Hepatocyte (in vitro differentiated cells): ENCODE measurements around the gene GNG12. TPM values are rescaled to one million over a fixed set of nuclear protein-coding genes. Genes with fewer than 3 reads are reported as not detected.

ENCODE experiments used
- DNase-seq: peaks from one replicate; pipeline ENCODE4 v3.0.0-alpha.2; 2016; ENCODE audit warnings: low spot score
- H2AFZ ChIP-seq: fragments of 200-600 bp; sonication (generic); 2 replicates; pipeline ENCODE4 v1.6.0; 2016; ENCODE audit warnings: antibody characterized with exemption, mild to moderate bottlenecking
- H3K27ac ChIP-seq: fragments of 200-600 bp; sonication (generic); 2 replicates; pipeline ENCODE4 v1.5.1; 2016; ENCODE audit warnings: mild to moderate bottlenecking
- H3K27me3 ChIP-seq: fragments of 200-600 bp; sonication (generic); 2 replicates; pipeline ENCODE4 v1.6.1; 2016
- H3K36me3 ChIP-seq: fragments of 200-600 bp; sonication (generic); replicated peaks from 2 replicates; pipeline ENCODE4 v1.5.1; 2016; ENCODE audit warnings: low read depth; ENCODE audit not compliant: insufficient read depth
- H3K4me1 ChIP-seq: fragments of 200-600 bp; sonication (generic); 2 replicates; pipeline ENCODE4 v1.5.1; 2016; ENCODE audit warnings: mild to moderate bottlenecking, moderate library complexity; ENCODE audit not compliant: insufficient read depth
- H3K4me2 ChIP-seq: fragments of 200-600 bp; sonication (generic); 2 replicates; pipeline ENCODE4 v1.6.0; 2016
- H3K4me3 ChIP-seq: fragments of 200-600 bp; sonication (generic); 2 replicates; pipeline ENCODE4 v1.5.1; 2016; ENCODE audit warnings: mild to moderate bottlenecking
- H3K79me2 ChIP-seq: fragments of 200-600 bp; sonication (generic); 2 replicates; pipeline ENCODE4 v1.6.0; 2017; ENCODE audit warnings: mild to moderate bottlenecking
- H3K9me2 ChIP-seq: fragments of 200-600 bp; sonication (generic); replicated peaks from 2 replicates; pipeline ENCODE4 v1.6.0; 2017; ENCODE audit warnings: mild to moderate bottlenecking; ENCODE audit not compliant: insufficient read depth
- H3K9me3 ChIP-seq: fragments of 200-600 bp; sonication (generic); 2 replicates; pipeline ENCODE4 v1.5.1; 2016; ENCODE audit warnings: low read depth, mild to moderate bottlenecking
- H4K20me1 ChIP-seq: fragments of 200-600 bp; sonication (generic); 2 replicates; pipeline ENCODE4 v1.6.0; 2016; ENCODE audit warnings: mild to moderate bottlenecking; ENCODE audit not compliant: insufficient read depth, poor library complexity, severe bottlenecking
- CTCF ChIP-seq: fragments of 200-600 bp; sonication (generic); IDR thresholded peaks from 2 replicates; pipeline ENCODE4 v1.5.1; 2016; ENCODE audit warnings: antibody characterized with exemption, mild to moderate bottlenecking; ENCODE audit not compliant: poor library complexity
- EZH2 ChIP-seq: fragments of 200-600 bp; sonication (generic); IDR thresholded peaks from 2 replicates; pipeline ENCODE4 v1.6.1; 2016; ENCODE audit warnings: antibody characterized with exemption, mild to moderate bottlenecking, borderline replicate concordance
- EZH2phosphoT487 ChIP-seq: fragments of 200-600 bp; sonication (generic); IDR thresholded peaks from one replicate; pipeline ENCODE4 v1.6.1; 2018; ENCODE audit warnings: antibody characterized with exemption, mild to moderate bottlenecking, low read depth, moderate library complexity; ENCODE audit not compliant: unreplicated experiment, severe bottlenecking
- WGBS: methylation state at CpG from one replicate; pipeline ENCODE4 v1.1.6; 2016; ENCODE audit warnings: low lambda C conversion rate; ENCODE audit errors: missing lambda C conversion rate; 5-methylcytosine and 5-hydroxymethylcytosine counted together
- polyA plus RNA-seq: library from polyadenylated mRNA; unstranded; fragments of >200 nt; fragmentation: Nextera tagmentation; extraction: Ambion mirVana; gene quantifications from 2 replicates; pipeline ENCODE4 v1.2.1, GENCODE V29; 2016
- total RNA-seq: library from RNA; depleted of rRNA; stranded (reverse); fragments of >200 nt; gene quantifications from 2 replicates; pipeline ENCODE4 v1.2.3, GENCODE V29; 2014

GNG12 gene
- total and polyA plus RNA-seq, 2 experiments from 2014 or later, result 49.6 to 108 TPM

- DNase-seq, result no peak
- H3K27me3 ChIP-seq, result no peaks in the 10 kb centered on the region
- no peak overlapping the region for H3K4me2 ChIP-seq
- no peak overlapping the region for H3K4me3 ChIP-seq
- H3K9me2 ChIP-seq, result no peaks in the 10 kb centered on the region
- TF ChIP-seq EZH2 (no peak), CTCF (no peak)
- H3K4me1 ChIP-seq, result no peaks in the 10 kb centered on the region
- H3K27ac ChIP-seq, result no peak overlapping the region
- H3K79me2 ChIP-seq, result no peaks in the 10 kb centered on the region
- H3K36me3 ChIP-seq, result no peaks in the 10 kb centered on the region
- H2AFZ ChIP-seq, result no peak overlapping the region
- no peaks in the 10 kb centered on the region for H3K9me3 ChIP-seq
- WGBS, result 85% methylated on average over 1 of the region's 1 CpG
- H4K20me1 ChIP-seq, result no peaks in the 10 kb centered on the region
Observed at GRCh38 chr1:67846538-67846937, 13.3 kb upstream of the GNG12 start.

GRCh38 chr1:67844988-67845387, 11.7 kb upstream of the GNG12 start:
- no peaks in the 10 kb centered on the region for H3K9me3 ChIP-seq
- H4K20me1 ChIP-seq, result no peaks in the 10 kb centered on the region
- WGBS, result 97% methylated on average over 1 of the region's 1 CpG
- no peaks in the 10 kb centered on the region for H3K27me3 ChIP-seq
- no peaks in the 10 kb centered on the region for H3K9me2 ChIP-seq
- H3K4me3 ChIP-seq, result no peak overlapping the region
- H3K4me1 ChIP-seq, result no peaks in the 10 kb centered on the region
- H2AFZ ChIP-seq, result no peak overlapping the region
- H3K36me3 ChIP-seq, result no peaks in the 10 kb centered on the region
- TF ChIP-seq CTCF (no peak), EZH2phosphoT487 (no peak), EZH2 (no peak)
- DNase-seq, result no peak
- no peak overlapping the region for H3K27ac ChIP-seq
- no peaks in the 10 kb centered on the region for H3K79me2 ChIP-seq
- H3K4me2 ChIP-seq, result no peak overlapping the region

- H3K27ac ChIP-seq, result no peak overlapping the region
- no peak overlapping the region for H3K4me2 ChIP-seq
- no peaks in the 10 kb centered on the region for H3K79me2 ChIP-seq
- TF ChIP-seq EZH2phosphoT487 (no peak), EZH2 (no peak), CTCF (no peak)
- H3K9me3 ChIP-seq, result no peaks in the 10 kb centered on the region
- DNase-seq, result no peak
- no peaks in the 10 kb centered on the region for H4K20me1 ChIP-seq
- H3K36me3 ChIP-seq, result no peaks in the 10 kb centered on the region
- H3K4me1 ChIP-seq, result no peaks in the 10 kb centered on the region
- H3K9me2 ChIP-seq, result no peaks in the 10 kb centered on the region
- H3K4me3 ChIP-seq, result no peak overlapping the region
- no peaks in the 10 kb centered on the region for H3K27me3 ChIP-seq
- H2AFZ ChIP-seq, result no peak overlapping the region
Observed at GRCh38 chr1:67843746-67844145, 10.5 kb upstream of the GNG12 start.

DNA sequence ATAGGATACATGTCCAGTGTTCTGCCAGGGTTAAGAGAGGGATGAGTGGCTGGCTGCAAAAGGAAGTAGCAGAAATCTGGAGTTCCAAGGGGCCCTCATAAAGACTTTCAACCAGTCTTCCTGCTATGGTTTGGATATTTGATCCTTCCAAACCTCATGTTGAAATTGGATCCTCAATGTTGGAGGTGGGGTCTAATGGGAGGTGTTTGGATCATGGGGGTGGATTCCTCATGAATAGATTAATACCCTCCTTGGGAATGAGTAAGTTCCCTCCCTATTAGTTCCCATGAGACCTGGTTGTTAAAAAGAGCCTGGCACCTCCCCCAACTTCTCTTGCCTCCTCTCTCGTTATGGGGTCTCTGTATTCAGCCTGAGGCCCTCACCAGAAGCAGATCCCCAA, 10.1 kb upstream of the GNG12 start:
- no peak overlapping the region for H3K4me2 ChIP-seq
- no peaks in the 10 kb centered on the region for H4K20me1 ChIP-seq
- H3K27me3 ChIP-seq, result no peaks in the 10 kb centered on the region
- no peaks in the 10 kb centered on the region for H3K36me3 ChIP-seq
- H3K9me3 ChIP-seq, result no peaks in the 10 kb centered on the region
- no peak overlapping the region for H2AFZ ChIP-seq
- DNase-seq, result no peak
- TF ChIP-seq CTCF (no peak), EZH2phosphoT487 (no peak), EZH2 (no peak)
- H3K27ac ChIP-seq, result no peak overlapping the region
- H3K79me2 ChIP-seq, result no peaks in the 10 kb centered on the region
- H3K9me2 ChIP-seq, result no peaks in the 10 kb centered on the region
- no peaks in the 10 kb centered on the region for H3K4me1 ChIP-seq
- WGBS, result 64% methylated on average over 1 of the region's 1 CpG
- H3K4me3 ChIP-seq, result no peak overlapping the region
